ENCODE measurements around the gene CGB2. TPM values are rescaled to one million over a fixed set of nuclear protein-coding genes. Genes with fewer than 3 reads are reported as not detected.
"Not testable (repeated sequence)": the region's sequence is repeated elsewhere in the genome, so short reads cannot be mapped to it uniquely, and the experiment has no call there.

Gene CGB2
- total RNA-seq, 1 experiment from 2014 or later = 0.77 TPM

DNA sequence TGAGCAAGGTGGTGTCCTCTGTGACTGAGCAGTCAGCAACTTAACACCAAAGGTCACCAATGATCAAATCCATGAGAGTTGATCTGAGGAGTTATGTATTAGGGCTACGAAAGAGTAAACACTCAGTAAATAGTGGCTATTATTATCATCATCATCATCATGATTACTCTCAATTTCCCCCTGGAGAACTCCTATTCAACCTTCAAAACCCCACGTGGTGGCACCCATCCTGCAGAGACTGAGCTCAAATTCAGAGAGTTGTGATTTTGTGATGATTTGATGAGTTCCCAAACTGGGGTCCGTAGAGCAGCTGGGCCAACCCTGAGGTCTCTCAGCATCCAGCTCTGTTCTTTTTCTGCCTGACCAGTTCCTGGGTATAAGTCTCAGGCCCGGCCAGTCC lies 18.1 kb downstream of the CGB2 start:
- not testable (repeated sequence) for H3K27ac ChIP-seq (ENCODE audit: insufficient read length, low read depth, low read length); H3K79me2 ChIP-seq (ENCODE audit: insufficient read depth, low read length); H4K8ac ChIP-seq (replicated peaks; ENCODE audit: insufficient read length, low read depth, low read length); H3K27ac Mint-ChIP-seq; H3K4me3 Mint-ChIP-seq; H3K9ac ChIP-seq (ENCODE audit: extremely low read depth, insufficient read length, low read length); H4K5ac ChIP-seq (ENCODE audit: insufficient read length, low read depth, low read length); H3K9me3 ChIP-seq (ENCODE audit: control insufficient read depth, low read depth, low read length); H3K23me2 ChIP-seq (ENCODE audit: insufficient read length, low read depth, low read length, poor library complexity, severe bottlenecking); H2BK15ac ChIP-seq (ENCODE audit: low read depth, low read length); H3K9me3 Mint-ChIP-seq; H3K79me1 ChIP-seq (ENCODE audit: insufficient read depth, low read depth, low read length, poor library complexity, severe bottlenecking); H3K4me1 ChIP-seq (ENCODE audit: insufficient read depth, low read length); H2AFZ ChIP-seq (ENCODE audit: low read length); H2BK5ac ChIP-seq (ENCODE audit: insufficient read length, low read length); H2AK5ac ChIP-seq (ENCODE audit: insufficient read length, low read length); H4K20me1 ChIP-seq (ENCODE audit: control insufficient read depth, insufficient read depth, insufficient read length); H3K36me3 Mint-ChIP-seq (ENCODE audit: insufficient read depth in 1 of 3, low read depth in 3 of 3); H2BK20ac ChIP-seq (ENCODE audit: low read depth, low read length, poor library complexity, severe bottlenecking); H3K18ac ChIP-seq (ENCODE audit: insufficient read length, low read depth, low read length); H2BK120ac ChIP-seq (ENCODE audit: low read depth, low read length, poor library complexity, severe bottlenecking); H3K56ac ChIP-seq (ENCODE audit: insufficient read length, low read depth, low read length); H4K91ac ChIP-seq (ENCODE audit: insufficient read length, low read depth, low read length); H3K27me3 ChIP-seq (ENCODE audit: insufficient read depth, low read length); H2BK12ac ChIP-seq (ENCODE audit: insufficient read length, low read depth, low read length); H3K4me2 ChIP-seq (ENCODE audit: insufficient read depth, insufficient read length, low read length); H3K23ac ChIP-seq (ENCODE audit: insufficient read length, low read depth, low read length); DNase-seq; H3T11ph ChIP-seq (ENCODE audit: low read length); H3K14ac ChIP-seq (ENCODE audit: insufficient read depth, low read length); H3K4ac ChIP-seq (ENCODE audit: low read depth, low read length)
- Mint-ChIP-seq H3K4me1 (peaks cover 0 to 14% of the 10 kb centered on the region in 2 experiments; a peak in 2 of 4 replicates), H3K27me3 (ENCODE audit: low read depth) (peaks cover 36% of the 10 kb centered on the region)
- WGBS (ENCODE audit: extremely low coverage, insufficient read length, low lambda C conversion rate) = no CpG with 5 or more reads among the region's 4 CpGs

DNA sequence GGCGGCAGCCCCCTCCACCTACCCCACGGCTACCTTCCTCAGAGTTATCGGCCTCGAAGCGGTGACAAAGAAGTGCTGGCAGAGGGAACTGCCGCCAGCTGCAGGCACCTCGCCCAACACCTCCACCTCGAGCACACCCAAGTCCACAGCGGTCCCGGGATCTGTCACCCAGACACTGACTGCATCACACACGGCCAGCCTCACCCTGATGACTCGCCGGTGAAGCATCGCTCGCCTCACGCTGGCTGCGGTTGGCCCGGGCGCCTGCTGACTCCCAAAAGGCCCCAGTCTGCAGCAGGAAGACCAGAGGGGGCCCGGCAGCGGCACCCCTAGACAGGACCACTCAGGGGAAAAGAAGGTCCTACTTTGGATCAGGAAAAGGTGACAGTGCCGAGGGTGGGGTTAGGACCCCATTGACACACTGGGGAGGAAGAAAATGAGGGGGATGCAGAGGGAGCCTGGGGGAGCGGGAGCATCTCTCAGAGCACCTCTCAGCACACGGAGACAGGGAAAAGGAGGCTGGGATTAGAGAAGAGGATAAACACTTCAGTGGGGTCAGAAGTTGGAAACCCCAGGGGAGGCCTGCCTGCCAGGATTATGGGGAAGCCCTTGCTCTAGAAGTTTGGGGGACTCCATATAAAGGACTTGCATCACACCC lies 18.8 kb downstream of the CGB2 start:
- not testable (repeated sequence) for H3K27me3 ChIP-seq (ENCODE audit: insufficient read depth, low read length); H2AFZ ChIP-seq (ENCODE audit: low read length); H2BK15ac ChIP-seq (ENCODE audit: low read depth, low read length); H2BK12ac ChIP-seq (ENCODE audit: insufficient read length, low read depth, low read length); H4K91ac ChIP-seq (ENCODE audit: insufficient read length, low read depth, low read length); H3K4me2 ChIP-seq (ENCODE audit: insufficient read depth, insufficient read length, low read length); H3K9me3 ChIP-seq (ENCODE audit: control insufficient read depth, low read depth, low read length); H3K56ac ChIP-seq (ENCODE audit: insufficient read length, low read depth, low read length); H3K18ac ChIP-seq (ENCODE audit: insufficient read length, low read depth, low read length); H4K20me1 ChIP-seq (ENCODE audit: control insufficient read depth, insufficient read depth, insufficient read length); H3K4me1 ChIP-seq (ENCODE audit: insufficient read depth, low read length); H3K27ac Mint-ChIP-seq; H2BK120ac ChIP-seq (ENCODE audit: low read depth, low read length, poor library complexity, severe bottlenecking); H4K5ac ChIP-seq (ENCODE audit: insufficient read length, low read depth, low read length); H3K79me2 ChIP-seq (ENCODE audit: insufficient read depth, low read length); H3K36me3 Mint-ChIP-seq (ENCODE audit: insufficient read depth in 1 of 3, low read depth in 3 of 3); H2BK5ac ChIP-seq (ENCODE audit: insufficient read length, low read length); H3K9me3 Mint-ChIP-seq; H3K23me2 ChIP-seq (ENCODE audit: insufficient read length, low read depth, low read length, poor library complexity, severe bottlenecking); H3K4me3 Mint-ChIP-seq; H4K8ac ChIP-seq (replicated peaks; ENCODE audit: insufficient read length, low read depth, low read length); H3K23ac ChIP-seq (ENCODE audit: insufficient read length, low read depth, low read length); H3K9ac ChIP-seq (ENCODE audit: extremely low read depth, insufficient read length, low read length); H3K14ac ChIP-seq (ENCODE audit: insufficient read depth, low read length); H3K4ac ChIP-seq (ENCODE audit: low read depth, low read length); H3K27ac ChIP-seq (ENCODE audit: insufficient read length, low read depth, low read length); H2AK5ac ChIP-seq (ENCODE audit: insufficient read length, low read length); H3T11ph ChIP-seq (ENCODE audit: low read length); H2BK20ac ChIP-seq (ENCODE audit: low read depth, low read length, poor library complexity, severe bottlenecking); DNase-seq; H3K79me1 ChIP-seq (ENCODE audit: insufficient read depth, low read depth, low read length, poor library complexity, severe bottlenecking)
- WGBS (ENCODE audit: extremely low coverage, insufficient read length, low lambda C conversion rate) = no CpG with 5 or more reads among the region's 24 CpGs
- H3K4me1 Mint-ChIP-seq = peaks cover 0 to 14% of the 10 kb centered on the region in 2 experiments; a peak in 2 of 4 replicates
- peaks cover 39% of the 10 kb centered on the region for H3K27me3 Mint-ChIP-seq (ENCODE audit: low read depth)

All from H9 (cell line).